ENCODE results near the gene OPTN.

- TF ChIP-seq CTCF (IDR thresholded peaks at IDR 0.05) (no peak), POLR2A (IDR thresholded peaks at IDR 0.05) (no peak)
Observed at GRCh38 chr10:13087601-13087985, 12.4 kb upstream of the OPTN start.
